SK-N-SH (cell line): ENCODE results near the gene CCN6. TPM values are rescaled to one million over a fixed set of nuclear protein-coding genes. Genes with fewer than 3 reads are reported as not detected.
A peak's percentile ranks its signal among the peaks of the same experiment; 100 is the strongest.

ENCODE experiments used
- CTCF ChIA-PET: fragments of 300-600, 350-600 bp; formaldehyde crosslinking; extraction: SDS; loops from one replicate; lab custom pipeline; 2021; lab: Yijun Ruan, JAX
- POLR2A ChIA-PET: fragments of 350-600 bp; sonication (Branson Sonifier 250); formaldehyde crosslinking; extraction: SDS; loops from one replicate; lab custom pipeline; 2020; ENCODE audit warnings: antibody characterized with exemption, inconsistent platforms; lab: Yijun Ruan, JAX
- DNase-seq: peaks from one replicate; pipeline ENCODE4 v3.0.0; 2012
- H2AFZ ChIP-seq: fragments of 200-600 bp; sonication (generic); 2 replicates; pipeline ENCODE4 v1.8.1; 2016; ENCODE audit warnings: antibody characterized with exemption, mild to moderate bottlenecking, low read depth
- H3F3A ChIP-seq: fragments of 200-600 bp; sonication (generic); replicated peaks from 2 replicates; pipeline ENCODE3; 2016; ENCODE audit warnings: antibody characterized with exemption, mild to moderate bottlenecking; ENCODE audit not compliant: insufficient read depth
- H3K27ac ChIP-seq, 2 experiments: fragments of 200-500 bp in 1 of 2; fragments of 200-600 bp in 1 of 2; sonication (Bioruptor generic) in 1 of 2; sonication (generic), shearing (Covaris generic) in 1 of 2; 2 replicates each; pipeline versions ENCODE4 v1.5.1 to v1.6.1; 2014 to 2016; ENCODE audit warnings: low read depth in 2 of 2, inconsistent platforms in 1 of 2, low read length in 1 of 2, mild to moderate bottlenecking in 1 of 2, mixed read lengths in 1 of 2
- H3K27me3 ChIP-seq: fragments of 200-600 bp; sonication (generic), shearing (Covaris generic); 2 replicates; pipeline ENCODE4 v1.6.1; 2016; ENCODE audit warnings: mixed run types; ENCODE audit not compliant: insufficient read depth
- H3K36me3 ChIP-seq, 2 experiments: fragments of 200-500 bp in 1 of 2; fragments of 200-600 bp in 1 of 2; sonication (Bioruptor generic) in 1 of 2; sonication (generic) in 1 of 2; replicated peaks in 1 of 2; 2 replicates each; pipeline versions ENCODE3 to v1.5.1; 2014 to 2016; ENCODE audit warnings: low read length in 1 of 2, mild to moderate bottlenecking in 1 of 2; ENCODE audit not compliant: insufficient read depth in 2 of 2, control insufficient read depth in 1 of 2
- H3K4me1 ChIP-seq, 2 experiments: fragments of 200-500 bp in 1 of 2; fragments of 200-600 bp in 1 of 2; sonication (Bioruptor generic) in 1 of 2; sonication (generic), shearing (Covaris generic) in 1 of 2; 2 replicates each; pipeline versions ENCODE4 v1.5.1 to v1.6.1; 2014 to 2016; ENCODE audit warnings: low read depth in 1 of 2, low read length in 1 of 2, mixed run types in 1 of 2; ENCODE audit not compliant: insufficient read depth in 2 of 2, control insufficient read depth in 1 of 2
- H3K4me2 ChIP-seq: fragments of 200-600 bp; sonication (generic), shearing (Covaris generic); 2 replicates; pipeline ENCODE4 v1.6.1; 2017; ENCODE audit warnings: mixed run types
- H3K4me3 ChIP-seq, 2 experiments: fragments of 200-500 bp in 1 of 2; fragments of 200-600 bp in 1 of 2; sonication (Bioruptor generic) in 1 of 2; sonication (generic), shearing (Covaris generic) in 1 of 2; 2 replicates each; pipeline versions ENCODE4 v1.5.1 to v1.8.1; 2014 to 2016; ENCODE audit warnings: low read depth in 2 of 2, inconsistent platforms in 1 of 2, low read length in 1 of 2, mild to moderate bottlenecking in 1 of 2, mixed read lengths in 1 of 2, moderate library complexity in 1 of 2
- H3K79me2 ChIP-seq: fragments of 200-600 bp; sonication (generic); 2 replicates; pipeline ENCODE4 v1.8.1; 2017; ENCODE audit warnings: mild to moderate bottlenecking; ENCODE audit not compliant: insufficient read depth
- H3K9ac ChIP-seq: fragments of 200-600 bp; sonication (generic); 2 replicates; pipeline ENCODE4 v1.6.1; 2017; ENCODE audit warnings: mixed run types
- H3K9me2 ChIP-seq: fragments of 200-600 bp; sonication (generic); 2 replicates; pipeline ENCODE4 v1.6.1; 2017; ENCODE audit warnings: mixed run types
- H3K9me3 ChIP-seq: fragments of 200-600 bp; sonication (generic); 2 replicates; pipeline ENCODE4 v1.6.1; 2017; ENCODE audit warnings: mixed run types, mild to moderate bottlenecking, moderate library complexity
- H4K20me1 ChIP-seq: fragments of 200-600 bp; sonication (generic); 2 replicates; pipeline ENCODE4 v1.6.1; 2017; ENCODE audit warnings: mild to moderate bottlenecking, mixed run types; ENCODE audit not compliant: insufficient read depth
- FOSL2 ChIP-seq: IDR thresholded peaks from 2 replicates; pipeline ENCODE4 v1.4.0; 2012; ENCODE audit warnings: low read depth, mild to moderate bottlenecking, moderate library complexity, borderline replicate concordance
- JUND ChIP-seq: IDR thresholded peaks from 2 replicates; pipeline ENCODE4 v1.4.0; 2012
- MEF2A ChIP-seq: IDR thresholded peaks from 2 replicates; pipeline ENCODE4 v1.4.0; 2012; ENCODE audit warnings: low read depth, borderline replicate concordance
- MXI1 ChIP-seq: IDR thresholded peaks from 2 replicates; pipeline ENCODE4 v1.6.1; 2012; ENCODE audit warnings: mild to moderate bottlenecking, low read depth, low read length, improper control_type of control experiment
- RFX5 ChIP-seq: IDR thresholded peaks from 2 replicates; pipeline ENCODE4 v1.6.1; 2012; ENCODE audit warnings: mild to moderate bottlenecking, improper control_type of control experiment, low read length
- RXRA ChIP-seq: IDR thresholded peaks from 2 replicates; pipeline ENCODE4 v1.4.0; 2012; ENCODE audit warnings: low read depth, mild to moderate bottlenecking, borderline replicate concordance
- SIN3A ChIP-seq: IDR thresholded peaks from 2 replicates; pipeline ENCODE4 v1.6.1; 2012; ENCODE audit warnings: low read depth, mild to moderate bottlenecking, low read length, moderate library complexity, borderline replicate concordance
- YY1 ChIP-seq: IDR thresholded peaks from 2 replicates; pipeline ENCODE4 v1.4.0; 2012; ENCODE audit warnings: low read depth, mild to moderate bottlenecking
- whole genome bisulfite sequencing: methylation state at CpG from one replicate; pipeline ENCODE4 v1.1.6; 2017; ENCODE audit warnings: low lambda C conversion rate; 5-methylcytosine and 5-hydroxymethylcytosine counted together
- polyA plus RNA-seq, 3 experiments: library from polyadenylated mRNA; depleted of rRNA; stranded (reverse); fragments of >200 nt; gene quantifications; 2 replicates each; pipeline ENCODE4 v1.2.3, GENCODE V29; 2012
- TF ChIP-seq, protein P1 (sequence below): fragments of 150-350 bp; IDR thresholded peaks from 2 replicates; pipeline ENCODE4 v1.6.1; 2016; ENCODE audit warnings: mild to moderate bottlenecking, low read depth, low read length
- TF ChIP-seq, protein P2 (sequence below): fragments of 150-350 bp; IDR thresholded peaks from 2 replicates; pipeline ENCODE4 v1.6.1; 2017; ENCODE audit warnings: antibody characterized with exemption, low read length, low read depth, borderline replicate concordance

Gene CCN6
- polyA plus RNA-seq, 1 of the 3 experiments (the other 2 are of a cell fraction) = not detected

DNA sequence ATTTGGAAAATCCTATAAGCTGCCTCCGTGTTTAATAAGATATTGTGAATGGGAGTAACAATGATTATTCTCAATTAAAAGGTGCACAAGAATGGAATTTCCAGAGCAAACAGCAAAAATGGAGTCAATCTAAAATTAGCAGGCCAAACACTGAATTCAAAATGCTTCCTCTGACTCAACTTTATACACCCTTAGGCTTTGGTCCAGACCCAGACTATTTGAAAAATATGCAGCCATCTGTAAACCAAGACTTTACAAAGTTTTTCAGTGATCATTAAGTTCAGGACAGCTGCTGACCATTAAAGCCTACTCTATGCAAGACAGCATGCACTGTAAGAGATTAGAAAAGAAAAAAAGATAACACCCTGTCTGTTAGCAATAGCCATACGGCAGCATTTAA is 39.4 kb upstream of the CCN6 start:
- Histone ChIP-seq H3K9me2 (no peaks in the 10 kb centered on the region), H3K36me3 (no peaks in the 10 kb centered on the region), H3K9ac (no peak overlapping the region), H3K27ac (peak overlapping the region; percentile 48 to 62), H3F3A (peaks cover 5% of the 10 kb centered on the region), H4K20me1 (no peaks in the 10 kb centered on the region), H3K79me2 (no peaks in the 10 kb centered on the region), H3K9me3 (no peaks in the 10 kb centered on the region), H2AFZ (peak overlapping the region; percentile 63), H3K4me2 (peak overlapping the region; percentile 42; the same call in 1 of the 2 replicates), H3K4me3 (no peak overlapping the region), H3K27me3 (no peaks in the 10 kb centered on the region), H3K4me1 (peaks cover 0 to 23% of the 10 kb centered on the region in 2 experiments; a peak in 2 of 4 replicates)
- no peak for DNase-seq
- POLR2A ChIA-PET = no interaction called here
- WGBS = 24% methylated on average over 2 of the region's 2 CpGs
- TF ChIP-seq JUND = no peak
- TF ChIP-seq MEF2A = peak; percentile 50; the same call in 1 of the 2 replicates
- TF ChIP-seq FOSL2 = peak; percentile 8; the same call in 1 of the 2 replicates
- TF ChIP-seq RXRA = no peak
- TF ChIP-seq SIN3A = no peak
- TF ChIP-seq, protein P1, sequence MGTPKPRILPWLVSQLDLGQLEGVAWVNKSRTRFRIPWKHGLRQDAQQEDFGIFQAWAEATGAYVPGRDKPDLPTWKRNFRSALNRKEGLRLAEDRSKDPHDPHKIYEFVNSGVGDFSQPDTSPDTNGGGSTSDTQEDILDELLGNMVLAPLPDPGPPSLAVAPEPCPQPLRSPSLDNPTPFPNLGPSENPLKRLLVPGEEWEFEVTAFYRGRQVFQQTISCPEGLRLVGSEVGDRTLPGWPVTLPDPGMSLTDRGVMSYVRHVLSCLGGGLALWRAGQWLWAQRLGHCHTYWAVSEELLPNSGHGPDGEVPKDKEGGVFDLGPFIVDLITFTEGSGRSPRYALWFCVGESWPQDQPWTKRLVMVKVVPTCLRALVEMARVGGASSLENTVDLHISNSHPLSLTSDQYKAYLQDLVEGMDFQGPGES = no peak
- no peak for TF ChIP-seq RFX5
- TF ChIP-seq, protein P2, sequence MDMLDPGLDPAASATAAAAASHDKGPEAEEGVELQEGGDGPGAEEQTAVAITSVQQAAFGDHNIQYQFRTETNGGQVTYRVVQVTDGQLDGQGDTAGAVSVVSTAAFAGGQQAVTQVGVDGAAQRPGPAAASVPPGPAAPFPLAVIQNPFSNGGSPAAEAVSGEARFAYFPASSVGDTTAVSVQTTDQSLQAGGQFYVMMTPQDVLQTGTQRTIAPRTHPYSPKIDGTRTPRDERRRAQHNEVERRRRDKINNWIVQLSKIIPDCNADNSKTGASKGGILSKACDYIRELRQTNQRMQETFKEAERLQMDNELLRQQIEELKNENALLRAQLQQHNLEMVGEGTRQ = no peak
- TF ChIP-seq MXI1 = 0 out of 2 replicates have a peak, but pooled peaks have one; percentile 19
- CTCF ChIA-PET = interaction anchor here (0.7 to 2.0 kb wide), 7 partner anchors 14 to 312 kb away, joined by 3 to 11 read pairs (median 4); no protein-coding TSS in a partner anchor

DNA sequence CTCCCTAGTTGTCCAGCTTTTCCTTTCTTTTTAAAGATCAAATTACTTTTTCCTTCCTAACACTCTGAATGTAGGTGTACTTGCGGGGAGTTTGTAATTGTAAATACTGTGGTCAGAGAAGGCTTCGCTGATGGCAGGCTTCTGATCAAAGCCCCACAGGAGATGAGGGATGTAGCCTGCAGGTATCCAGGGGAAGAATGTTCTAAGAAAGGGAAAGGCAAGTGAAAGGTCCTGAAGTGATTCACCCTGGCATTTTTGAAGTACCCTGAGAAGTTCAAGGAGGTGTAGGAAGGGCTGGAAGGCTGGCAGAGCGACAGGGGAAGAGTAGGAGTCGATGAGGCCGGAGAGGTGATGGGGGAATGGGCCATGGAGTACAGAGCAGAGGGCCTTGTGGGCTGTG is 38.2 kb upstream of the CCN6 start:
- Histone ChIP-seq H3K4me3 (no peak overlapping the region), H4K20me1 (no peaks in the 10 kb centered on the region), H3K27ac (no peak overlapping the region), H3K4me1 (peaks cover 0 to 24% of the 10 kb centered on the region in 2 experiments; a peak in 2 of 4 replicates), H3K4me2 (no peak overlapping the region), H3K9me3 (no peaks in the 10 kb centered on the region), H3K27me3 (no peaks in the 10 kb centered on the region), H2AFZ (no peak overlapping the region), H3K79me2 (no peaks in the 10 kb centered on the region), H3F3A (peaks cover 5% of the 10 kb centered on the region), H3K9me2 (no peaks in the 10 kb centered on the region), H3K36me3 (no peaks in the 10 kb centered on the region), H3K9ac (no peak overlapping the region)
- TF ChIP-seq RXRA = no peak
- TF ChIP-seq YY1 = no peak
- ChIA-PET CTCF (interaction anchor here (1.1 to 3.2 kb wide), 4 partner anchors 12 to 305 kb away, joined by 3 to 20 read pairs (median 8); no protein-coding TSS in a partner anchor), POLR2A (no interaction called here)
- DNase-seq = no peak
- WGBS = 93% methylated on average over 5 of the region's 5 CpGs
